ENCODE measurements around the gene CDKN1A.

CDKN1A gene

GRCh38 chr6:36679043-36679833 is 724 bp downstream of the CDKN1A start:
- peak; percentile 28 for DNase-seq

DNA sequence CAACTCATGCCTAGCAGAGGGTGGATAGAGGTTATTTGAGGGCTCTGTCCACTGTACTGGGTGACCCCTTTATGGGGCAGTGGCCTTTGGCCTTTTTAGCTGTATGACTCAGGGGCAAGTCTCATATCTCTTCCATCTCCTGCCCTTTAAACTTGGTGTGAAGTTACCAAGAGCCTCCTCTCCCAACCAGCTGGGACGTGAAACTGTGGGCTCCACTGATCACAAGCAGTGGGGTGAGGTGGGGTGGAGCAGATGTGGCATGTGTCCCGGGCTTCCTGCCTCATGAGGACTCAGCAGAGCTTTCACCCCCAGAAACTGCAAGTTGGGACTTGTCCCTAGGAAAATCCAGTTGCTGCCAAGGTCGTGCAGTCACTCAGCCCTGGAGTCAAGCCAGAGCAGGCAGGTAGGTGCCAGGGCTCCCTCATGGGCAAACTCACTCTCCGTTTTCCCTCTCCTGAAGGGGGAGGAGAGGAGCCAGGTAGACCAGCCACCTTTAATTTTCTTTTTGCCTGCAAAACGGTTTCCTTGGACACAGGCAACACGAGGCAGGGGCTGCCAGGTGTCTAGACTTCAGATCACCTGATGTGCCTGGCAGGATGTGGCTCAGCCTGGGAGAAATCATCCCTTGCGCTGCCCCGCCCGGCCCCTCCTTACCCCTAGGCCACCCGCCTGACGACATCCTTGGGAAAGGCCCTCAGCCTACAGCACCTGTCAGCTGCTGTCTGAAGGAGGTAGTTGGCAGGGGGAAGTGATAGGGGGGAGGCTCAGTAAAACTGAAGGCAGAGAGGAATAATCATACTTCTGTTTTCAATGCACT is 4.0 kb downstream of the CDKN1A start:
- peak; percentile 39 for DNase-seq

GRCh38 chr6:36683145-36683655 is 4.7 kb downstream of the CDKN1A start:
- DNase-seq: no peak

GRCh38 chr6:36683656-36684446 is 5.3 kb downstream of the CDKN1A start:
- no peak for DNase-seq

DNA sequence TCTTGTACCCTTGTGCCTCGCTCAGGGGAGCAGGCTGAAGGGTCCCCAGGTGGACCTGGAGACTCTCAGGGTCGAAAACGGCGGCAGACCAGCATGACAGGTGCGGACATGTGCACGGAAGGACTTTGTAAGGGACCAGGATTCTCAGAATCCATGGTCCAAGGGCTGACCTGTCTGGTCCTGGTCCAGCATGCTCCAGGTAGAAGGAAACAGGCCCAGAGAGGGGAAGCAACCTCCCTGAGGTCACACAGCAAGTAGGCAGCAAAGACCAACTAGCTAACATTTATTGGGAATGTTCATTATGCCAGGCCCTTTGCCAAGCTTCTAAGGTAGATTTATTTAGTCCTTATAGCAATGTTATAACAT is 5.9 kb downstream of the CDKN1A start:
- DNase-seq: no peak

DNA sequence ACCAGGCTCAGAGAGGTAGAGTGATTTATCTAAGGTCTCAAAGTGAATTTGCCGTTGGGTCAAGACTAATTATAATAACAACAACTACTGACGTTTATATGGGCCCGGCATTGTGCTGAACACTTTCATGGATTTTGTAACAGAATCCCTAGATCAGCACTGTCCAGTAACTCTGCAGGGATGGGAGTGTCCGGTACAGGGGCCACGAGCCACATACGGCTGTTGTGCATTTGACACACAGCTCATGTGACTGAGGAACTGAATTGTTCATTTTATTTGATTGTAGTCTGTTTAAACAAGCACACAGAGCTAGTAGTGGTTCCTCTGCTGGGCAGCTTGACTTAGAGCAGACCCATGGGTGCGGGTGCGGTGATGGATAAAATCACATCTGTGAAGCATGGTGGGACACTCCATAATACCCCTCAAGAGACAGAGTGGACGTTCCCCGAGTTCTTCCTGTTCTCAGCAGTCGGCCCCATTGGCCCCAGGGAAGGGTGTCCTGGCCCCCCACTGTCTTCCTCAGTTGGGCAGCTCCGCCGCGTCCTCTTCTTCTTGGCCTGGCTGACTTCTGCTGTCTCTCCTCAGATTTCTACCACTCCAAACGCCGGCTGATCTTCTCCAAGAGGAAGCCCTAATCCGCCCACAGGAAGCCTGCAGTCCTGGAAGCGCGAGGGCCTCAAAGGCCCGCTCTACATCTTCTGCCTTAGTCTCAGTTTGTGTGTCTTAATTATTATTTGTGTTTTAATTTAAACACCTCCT is 6.8 kb downstream of the CDKN1A start:
- no peak for DNase-seq

DNA sequence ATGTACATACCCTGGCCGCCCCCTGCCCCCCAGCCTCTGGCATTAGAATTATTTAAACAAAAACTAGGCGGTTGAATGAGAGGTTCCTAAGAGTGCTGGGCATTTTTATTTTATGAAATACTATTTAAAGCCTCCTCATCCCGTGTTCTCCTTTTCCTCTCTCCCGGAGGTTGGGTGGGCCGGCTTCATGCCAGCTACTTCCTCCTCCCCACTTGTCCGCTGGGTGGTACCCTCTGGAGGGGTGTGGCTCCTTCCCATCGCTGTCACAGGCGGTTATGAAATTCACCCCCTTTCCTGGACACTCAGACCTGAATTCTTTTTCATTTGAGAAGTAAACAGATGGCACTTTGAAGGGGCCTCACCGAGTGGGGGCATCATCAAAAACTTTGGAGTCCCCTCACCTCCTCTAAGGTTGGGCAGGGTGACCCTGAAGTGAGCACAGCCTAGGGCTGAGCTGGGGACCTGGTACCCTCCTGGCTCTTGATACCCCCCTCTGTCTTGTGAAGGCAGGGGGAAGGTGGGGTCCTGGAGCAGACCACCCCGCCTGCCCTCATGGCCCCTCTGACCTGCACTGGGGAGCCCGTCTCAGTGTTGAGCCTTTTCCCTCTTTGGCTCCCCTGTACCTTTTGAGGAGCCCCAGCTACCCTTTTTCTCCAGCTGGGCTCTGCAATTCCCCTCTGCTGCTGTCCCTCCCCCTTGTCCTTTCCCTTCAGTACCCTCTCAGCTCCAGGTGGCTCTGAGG is 7.6 kb downstream of the CDKN1A start:
- no peak for DNase-seq

- DNase-seq: no peak
Measured at GRCh38 chr6:36686668-36687513, 8.4 kb downstream of the CDKN1A start.

GRCh38 chr6:36688063-36688738 is 9.7 kb downstream of the CDKN1A start:
- no peak for DNase-seq

GRCh38 chr6:36688739-36689075 is 10.2 kb downstream of the CDKN1A start:
- DNase-seq: no peak

- DNase-seq: no peak
Measured at GRCh38 chr6:36691011-36691410, 12.5 kb downstream of the CDKN1A start.

DNA sequence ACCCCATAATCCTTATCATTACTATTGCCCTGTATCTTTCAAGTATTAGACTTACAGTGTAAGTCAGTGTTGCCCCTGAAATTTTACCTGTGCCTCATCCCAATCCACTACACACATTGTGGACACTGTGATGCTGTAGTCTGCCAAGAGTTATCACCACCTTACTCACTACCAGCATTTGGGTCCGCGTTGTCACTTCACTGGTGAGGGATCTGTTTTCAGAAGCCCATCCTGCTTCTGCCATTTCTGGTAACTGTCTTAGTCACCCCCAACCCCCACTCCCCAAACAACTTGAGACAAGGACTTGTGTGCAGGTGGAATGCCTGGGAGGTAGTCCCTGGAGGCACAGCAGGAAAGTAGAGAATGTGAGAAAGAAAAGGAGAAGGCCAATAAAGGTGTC is 13.1 kb downstream of the CDKN1A start:
- DNase-seq: no peak

DNA sequence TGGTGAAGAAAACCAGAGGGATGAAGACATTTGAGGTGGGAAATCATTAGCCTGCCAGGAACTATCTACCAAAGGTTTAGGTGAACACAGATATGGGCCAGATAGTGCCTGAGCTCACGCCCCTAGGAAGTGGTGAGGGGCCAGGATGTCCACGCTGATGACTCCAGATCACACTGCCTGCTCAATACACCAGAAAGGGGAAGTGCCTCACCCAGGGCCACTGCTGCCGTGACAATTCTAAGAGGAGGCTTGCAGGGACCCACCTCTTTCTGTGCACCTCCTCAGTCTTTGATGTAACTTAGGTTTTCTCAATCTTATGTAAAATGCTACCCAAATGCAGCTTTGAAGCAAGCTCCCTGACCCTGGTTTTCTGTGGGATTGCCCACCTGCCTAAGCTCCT is 13.7 kb downstream of the CDKN1A start:
- no peak for DNase-seq

DNA sequence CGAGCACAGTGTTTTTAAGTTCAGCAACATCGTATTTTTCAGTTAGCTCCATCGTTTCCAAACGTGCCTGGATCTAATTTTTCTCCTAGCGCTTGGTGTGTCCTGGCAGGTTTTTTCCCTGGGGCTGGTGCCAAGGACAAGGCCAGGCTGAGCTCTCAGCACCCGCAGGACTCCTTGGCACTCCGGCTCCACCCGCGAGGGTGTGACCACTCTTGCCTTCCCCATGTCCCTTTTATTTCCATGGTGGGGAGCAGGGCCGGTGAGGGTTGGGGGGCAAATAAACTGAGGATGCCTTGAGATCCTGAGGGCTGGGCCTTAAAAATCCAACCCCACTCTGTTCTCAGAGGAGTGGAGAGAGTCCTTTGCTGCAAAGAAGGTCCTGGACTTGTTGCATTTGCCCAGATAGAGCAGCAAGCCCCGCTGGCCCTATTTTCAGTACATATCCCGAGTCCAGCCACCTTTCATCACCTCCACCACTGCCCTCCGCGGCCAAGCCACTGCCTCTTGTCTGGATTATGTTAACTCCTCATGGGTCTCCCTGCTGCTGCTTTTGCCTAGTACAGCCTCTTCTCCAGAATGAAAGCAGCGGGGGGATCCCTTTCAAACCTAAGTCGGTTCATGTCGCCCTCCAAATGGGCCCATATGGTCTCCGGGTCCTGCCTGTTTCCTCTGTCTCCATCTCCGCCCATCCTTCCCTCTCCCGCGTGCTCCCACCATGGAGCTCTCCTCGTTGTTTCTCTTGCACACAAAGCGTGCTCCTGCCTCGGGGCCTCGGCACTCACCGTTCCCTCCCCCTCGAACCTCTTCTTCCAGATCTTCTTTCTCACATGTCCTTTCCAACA is 14.6 kb downstream of the CDKN1A start:
- DNase-seq: no peak

DNA sequence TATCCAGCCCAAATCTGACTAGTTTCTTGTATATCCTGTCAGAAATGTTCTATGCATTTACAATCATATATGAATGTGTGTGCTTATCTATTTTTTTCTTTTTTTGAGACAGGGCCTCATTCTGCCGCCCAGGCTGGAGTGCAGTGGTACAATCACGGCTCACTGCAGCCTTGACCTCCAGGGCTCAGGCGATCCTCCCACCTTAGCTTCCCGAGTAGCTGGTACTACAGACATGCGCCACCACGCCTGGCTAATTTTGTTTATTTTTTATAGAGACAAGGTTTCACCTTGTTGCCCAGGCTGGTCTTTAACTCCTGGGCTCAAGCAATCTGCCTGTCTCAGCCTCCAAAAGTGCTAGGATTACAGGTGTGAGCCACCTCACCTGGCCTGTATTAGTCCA is 16.1 kb downstream of the CDKN1A start:
- no peak for DNase-seq

GRCh38 chr6:36695414-36695813 is 16.9 kb downstream of the CDKN1A start:
- DNase-seq: no peak

GRCh38 chr6:36697481-36697903 is 19.0 kb downstream of the CDKN1A start, which contains the start of gene RAB44:
RAB44 (plus strand) TSS chr6:36697826; CDS start chr6:36704236, 6,410 bp downstream.
- DNase-seq: no peak

- no peak for DNase-seq
Measured at GRCh38 chr6:36698196-36698595, 19.7 kb downstream of the CDKN1A start.

DNA sequence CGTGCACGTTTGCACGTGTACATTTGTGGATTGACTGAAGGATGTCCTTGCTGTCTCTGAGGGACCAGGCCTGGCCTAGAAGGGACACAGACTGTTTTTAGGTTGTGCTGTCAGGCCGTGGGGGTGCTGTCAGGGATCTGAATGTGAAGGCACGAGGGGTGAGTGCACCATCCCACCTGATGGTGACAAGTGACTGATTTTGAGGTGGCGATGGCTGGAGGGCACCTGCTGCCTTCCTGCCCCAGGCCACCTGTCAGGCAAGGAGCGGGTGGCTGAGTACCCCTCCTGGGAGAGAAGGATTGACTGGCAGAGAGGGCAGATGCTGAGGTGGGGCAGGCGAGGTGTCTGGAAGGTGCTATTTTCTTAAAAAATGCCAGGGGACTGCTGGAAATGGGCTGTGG is 20.4 kb downstream of the CDKN1A start:
- no peak for DNase-seq

Data from activated naive CD4-positive, alpha-beta T cell treated with anti-CD3 and anti-CD28 coated beads, Interleukin-2, amount 50 U/mL, for 16 hours (primary cell).